AG09309 (cell line): ENCODE data around the gene MYBPH.

Experiments used
- DNase-seq: peaks from one replicate; pipeline ENCODE4 v3.0.0-alpha.2; 2010; ENCODE audit warnings: low read depth
- H3K4me3 ChIP-seq: 2 replicates; pipeline ENCODE4 v1.5.1; 2011; ENCODE audit warnings: mild to moderate bottlenecking, low read depth, low read length, moderate library complexity; ENCODE audit not compliant: control insufficient read depth
- CTCF ChIP-seq: IDR thresholded peaks from 2 replicates; pipeline ENCODE4 v1.5.1; 2011; ENCODE audit warnings: mild to moderate bottlenecking, low read depth, low read length, inconsistent platforms; ENCODE audit not compliant: insufficient read depth, control insufficient read depth; ENCODE audit errors: missing control alignments

Gene MYBPH

GRCh38 chr1:203210988-203211387 lies 35.4 kb upstream of the MYBPH start:
- no peak overlapping the region for H3K4me3 ChIP-seq
- no peak for TF ChIP-seq CTCF
- no peak for DNase-seq

DNA sequence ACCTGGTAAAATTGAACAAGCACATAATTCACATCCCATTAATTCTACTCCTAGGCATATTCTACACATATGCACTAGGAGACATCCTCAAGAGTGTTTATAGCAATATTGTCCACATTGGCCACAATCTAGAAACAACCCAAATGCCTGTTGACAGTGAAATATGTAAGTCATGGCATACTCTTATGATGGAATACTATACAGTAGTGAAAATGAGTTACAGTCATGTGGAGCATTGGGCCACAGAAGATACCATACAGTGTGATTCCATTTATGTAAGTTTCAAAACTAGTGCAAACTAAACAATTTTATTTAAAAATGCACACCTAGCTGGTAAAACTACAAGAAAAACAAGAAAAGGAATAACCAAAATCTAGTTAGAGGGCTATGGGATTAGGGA lies 34.7 kb upstream of the MYBPH start:
- no peak for DNase-seq
- no peak for TF ChIP-seq CTCF
- no peak overlapping the region for H3K4me3 ChIP-seq

DNA sequence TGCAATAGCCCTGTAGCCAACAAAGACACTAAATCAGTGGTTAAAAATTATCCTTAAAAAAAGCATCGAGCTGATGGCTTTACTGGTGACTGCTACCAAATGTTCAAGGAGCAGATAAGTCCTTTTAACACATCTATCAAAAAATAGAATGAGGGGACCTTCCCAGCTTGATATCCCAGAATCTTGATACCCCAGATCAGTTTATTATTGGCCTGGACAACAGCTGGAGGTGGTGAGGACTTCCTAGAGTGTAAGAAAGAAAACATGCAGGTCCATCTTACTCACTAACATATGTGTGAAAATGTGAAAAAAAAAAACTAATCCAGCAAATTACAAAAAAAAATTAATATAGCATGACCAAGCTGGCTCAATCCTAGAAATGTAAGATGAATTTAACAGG lies 32.6 kb upstream of the MYBPH start:
- no peak for TF ChIP-seq CTCF
- no peak overlapping the region for H3K4me3 ChIP-seq
- DNase-seq, result no peak

- no peak for DNase-seq
- H3K4me3 ChIP-seq, result no peak overlapping the region
- no peak for TF ChIP-seq CTCF
Observed at GRCh38 chr1:203207751-203208150, 32.1 kb upstream of the MYBPH start.

DNA sequence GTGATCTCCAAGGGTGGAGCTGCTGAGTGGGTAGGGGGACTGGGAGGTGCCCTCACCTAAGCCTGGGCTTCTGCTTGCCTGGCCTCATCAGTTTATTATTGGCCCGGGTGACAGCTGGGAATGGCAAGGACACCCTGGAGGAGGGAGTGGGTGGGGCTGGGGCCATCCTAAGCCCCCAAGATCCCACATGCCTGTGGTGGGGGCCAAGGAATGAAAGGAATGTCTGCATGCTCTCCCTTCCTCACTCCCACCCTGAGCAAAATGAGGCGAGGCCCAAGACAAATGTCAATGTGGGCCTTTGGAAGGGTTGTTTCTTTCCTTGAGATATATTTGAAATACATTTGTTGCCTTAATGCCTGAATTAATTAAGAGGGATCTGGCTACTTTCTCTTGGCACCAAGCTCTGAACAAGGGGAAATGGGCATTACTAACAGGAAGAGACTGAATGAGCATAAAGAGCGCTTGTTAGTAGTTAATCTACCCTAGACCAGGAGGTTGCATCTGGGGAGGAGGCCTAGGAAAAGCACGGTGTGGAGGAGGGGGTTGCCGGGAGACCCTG lies 30.6 kb upstream of the MYBPH start:
- no peak for TF ChIP-seq CTCF
- DNase-seq, result no peak
- no peak overlapping the region for H3K4me3 ChIP-seq

DNA sequence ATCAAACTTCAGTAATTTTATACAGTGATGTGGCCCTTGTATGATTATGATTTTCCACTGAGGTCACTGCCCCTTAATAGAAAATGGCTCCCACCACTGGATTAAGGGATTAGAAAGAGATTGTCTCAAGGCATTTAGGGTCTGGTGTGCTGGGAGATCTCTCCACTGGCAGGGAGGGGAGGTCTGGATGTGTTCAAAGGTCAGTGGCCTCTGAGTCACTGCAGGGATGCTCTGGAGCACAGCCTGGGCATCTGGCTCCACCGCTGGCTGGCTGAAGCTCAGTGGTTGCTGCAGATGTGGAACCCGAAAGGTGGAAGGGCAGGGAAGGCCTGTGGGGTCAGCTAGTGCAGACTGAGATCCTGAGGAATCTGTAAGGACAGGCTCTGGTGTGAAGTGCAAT lies 29.1 kb upstream of the MYBPH start:
- no peak overlapping the region for H3K4me3 ChIP-seq
- no peak for TF ChIP-seq CTCF
- no peak for DNase-seq
